GM12801 (cell line): ENCODE results near the gene TANGO2.

ENCODE experiments used
- TF ChIP-seq, protein P1 (sequence below): IDR thresholded peaks from one replicate; pipeline ENCODE4 v1.5.1; 2011; ENCODE audit warnings: control low read depth; ENCODE audit not compliant: insufficient read length; ENCODE audit errors: extremely low read depth

Gene TANGO2

DNA sequence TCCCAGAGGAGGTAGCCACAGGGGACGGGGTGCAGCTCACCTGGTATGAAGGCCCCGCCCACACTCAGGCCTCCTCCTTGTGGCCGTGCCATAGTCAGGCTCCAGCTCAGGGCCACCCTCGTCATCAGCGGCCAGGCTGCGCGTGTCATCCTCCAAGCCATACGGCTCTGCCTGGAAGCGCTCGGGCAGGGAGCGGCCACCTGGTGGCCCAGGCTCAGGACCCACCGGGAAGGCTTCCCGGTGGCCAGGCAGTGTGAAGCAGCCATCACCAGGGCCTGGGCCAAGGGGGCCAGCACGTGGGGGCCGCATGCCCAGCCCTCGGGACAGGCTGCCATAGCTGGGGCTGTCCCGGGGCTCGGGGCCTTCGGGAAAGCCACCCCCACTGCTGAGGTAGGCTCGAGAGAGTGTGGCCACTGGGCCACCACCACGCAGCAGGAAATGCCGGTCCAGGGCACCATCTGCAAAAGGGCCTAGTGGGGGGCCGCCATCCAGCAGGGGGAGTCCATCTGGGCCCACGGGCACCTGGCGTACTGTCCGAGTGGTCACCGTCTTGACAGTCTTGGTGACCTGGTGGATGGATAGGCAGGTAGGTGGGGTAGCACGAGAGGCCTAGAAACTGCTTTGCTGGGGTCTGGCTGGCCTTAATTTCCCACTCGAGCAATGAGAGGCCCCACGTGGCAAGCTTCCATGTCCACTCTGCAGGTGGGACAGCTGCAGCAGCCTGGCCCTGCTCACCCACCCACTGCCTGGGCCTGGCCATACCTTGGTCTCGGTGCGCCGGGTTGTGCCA, 39.5 kb upstream of the TANGO2 start:
- TF ChIP-seq, protein P1, sequence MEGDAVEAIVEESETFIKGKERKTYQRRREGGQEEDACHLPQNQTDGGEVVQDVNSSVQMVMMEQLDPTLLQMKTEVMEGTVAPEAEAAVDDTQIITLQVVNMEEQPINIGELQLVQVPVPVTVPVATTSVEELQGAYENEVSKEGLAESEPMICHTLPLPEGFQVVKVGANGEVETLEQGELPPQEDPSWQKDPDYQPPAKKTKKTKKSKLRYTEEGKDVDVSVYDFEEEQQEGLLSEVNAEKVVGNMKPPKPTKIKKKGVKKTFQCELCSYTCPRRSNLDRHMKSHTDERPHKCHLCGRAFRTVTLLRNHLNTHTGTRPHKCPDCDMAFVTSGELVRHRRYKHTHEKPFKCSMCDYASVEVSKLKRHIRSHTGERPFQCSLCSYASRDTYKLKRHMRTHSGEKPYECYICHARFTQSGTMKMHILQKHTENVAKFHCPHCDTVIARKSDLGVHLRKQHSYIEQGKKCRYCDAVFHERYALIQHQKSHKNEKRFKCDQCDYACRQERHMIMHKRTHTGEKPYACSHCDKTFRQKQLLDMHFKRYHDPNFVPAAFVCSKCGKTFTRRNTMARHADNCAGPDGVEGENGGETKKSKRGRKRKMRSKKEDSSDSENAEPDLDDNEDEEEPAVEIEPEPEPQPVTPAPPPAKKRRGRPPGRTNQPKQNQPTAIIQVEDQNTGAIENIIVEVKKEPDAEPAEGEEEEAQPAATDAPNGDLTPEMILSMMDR = no peak

DNA sequence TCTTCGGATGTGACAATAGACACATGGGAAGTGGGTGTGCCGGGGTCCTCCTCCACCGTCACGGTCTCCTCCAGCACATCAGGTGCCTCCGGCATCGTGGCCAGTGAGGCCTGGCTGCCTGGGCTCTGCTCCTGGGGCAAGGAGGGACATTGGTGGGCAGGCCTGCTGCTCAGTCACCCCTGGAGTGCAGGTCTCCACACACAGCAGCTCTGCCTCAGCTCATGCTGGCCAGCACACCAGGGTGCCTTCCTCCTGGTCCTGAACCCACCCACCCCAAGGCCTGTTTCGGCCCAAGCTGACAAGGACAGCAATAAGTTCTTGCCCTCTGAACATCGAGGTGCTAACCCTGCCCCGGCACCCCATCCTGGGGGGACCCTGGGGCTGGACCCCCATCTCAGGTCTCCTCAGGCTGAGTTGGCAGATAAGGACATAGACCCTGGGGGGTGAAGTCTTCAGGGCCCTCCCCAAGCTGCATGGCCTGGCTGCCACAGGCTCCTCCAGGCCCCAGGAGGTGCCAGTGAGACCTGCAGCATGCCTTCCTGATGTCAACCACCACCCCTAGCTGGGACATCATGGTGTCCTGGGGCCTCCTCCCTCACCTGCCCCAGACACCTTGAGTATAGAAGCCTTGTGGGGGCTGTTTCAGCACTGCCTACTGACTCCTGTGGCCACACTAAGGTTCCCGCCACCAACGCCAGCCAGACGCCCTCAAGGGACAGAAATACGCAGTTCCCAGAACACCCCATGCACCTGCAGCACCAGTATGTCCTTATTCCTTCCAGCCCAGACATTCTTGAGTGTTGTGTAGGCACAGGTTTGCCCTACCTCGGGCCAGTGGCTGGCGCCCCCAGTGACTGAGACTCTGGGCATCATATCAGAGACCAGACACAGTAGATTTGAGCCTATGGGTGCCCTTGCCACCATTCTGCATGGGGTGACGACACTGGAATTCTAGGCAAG, 38.7 kb upstream of the TANGO2 start:
- TF ChIP-seq, protein P1 = no peak

DNA sequence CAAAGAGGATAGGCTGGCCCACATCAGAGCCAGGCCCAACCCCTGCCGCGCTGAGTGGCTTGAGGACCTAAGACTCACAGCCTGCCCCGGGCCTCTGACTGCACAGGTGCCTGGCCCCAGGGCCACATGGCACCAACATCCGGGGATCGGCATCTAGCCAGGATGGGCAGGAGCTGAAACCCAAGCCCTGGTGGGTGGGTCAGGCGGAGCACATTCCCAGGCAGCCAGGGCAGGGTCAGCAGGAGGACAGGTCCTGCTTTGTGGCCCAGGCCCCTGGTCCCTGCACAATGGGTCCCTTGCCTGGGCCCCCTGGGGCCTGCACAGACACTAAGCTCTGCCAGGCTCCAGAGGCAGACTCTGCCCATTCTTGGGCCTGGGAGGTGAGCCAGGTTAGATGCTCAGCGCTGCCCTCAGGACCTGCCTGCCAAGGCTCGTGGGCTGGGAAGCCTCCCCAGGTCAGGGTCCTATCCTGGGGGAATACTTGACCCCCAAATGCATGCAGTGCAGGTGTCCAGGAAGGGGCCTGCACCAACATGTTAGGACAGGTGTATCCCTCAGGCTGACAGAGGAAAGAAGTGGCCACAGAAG, 37.8 kb upstream of the TANGO2 start:
- TF ChIP-seq, protein P1 = no peak

DNA sequence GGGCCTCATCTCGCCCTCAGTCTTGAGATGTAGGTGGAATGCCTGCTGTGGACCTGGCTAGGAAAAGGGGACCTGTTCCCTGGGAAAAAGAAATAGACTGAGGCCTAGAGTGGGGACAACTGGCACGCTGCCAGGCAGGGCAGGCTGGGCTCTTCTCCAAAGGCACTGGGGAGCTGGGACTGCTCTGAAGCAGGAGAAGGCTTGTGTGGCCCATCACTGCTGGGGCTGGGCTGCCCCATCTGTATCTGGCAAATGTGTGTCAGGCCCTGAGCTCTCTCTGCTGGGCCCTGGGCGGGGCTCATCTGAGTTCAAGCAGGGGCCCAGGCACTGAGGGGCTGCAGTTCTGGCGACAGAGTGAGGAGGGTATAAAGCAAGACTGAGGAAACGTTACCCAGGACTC, 37.2 kb upstream of the TANGO2 start:
- TF ChIP-seq, protein P1 = no peak

DNA sequence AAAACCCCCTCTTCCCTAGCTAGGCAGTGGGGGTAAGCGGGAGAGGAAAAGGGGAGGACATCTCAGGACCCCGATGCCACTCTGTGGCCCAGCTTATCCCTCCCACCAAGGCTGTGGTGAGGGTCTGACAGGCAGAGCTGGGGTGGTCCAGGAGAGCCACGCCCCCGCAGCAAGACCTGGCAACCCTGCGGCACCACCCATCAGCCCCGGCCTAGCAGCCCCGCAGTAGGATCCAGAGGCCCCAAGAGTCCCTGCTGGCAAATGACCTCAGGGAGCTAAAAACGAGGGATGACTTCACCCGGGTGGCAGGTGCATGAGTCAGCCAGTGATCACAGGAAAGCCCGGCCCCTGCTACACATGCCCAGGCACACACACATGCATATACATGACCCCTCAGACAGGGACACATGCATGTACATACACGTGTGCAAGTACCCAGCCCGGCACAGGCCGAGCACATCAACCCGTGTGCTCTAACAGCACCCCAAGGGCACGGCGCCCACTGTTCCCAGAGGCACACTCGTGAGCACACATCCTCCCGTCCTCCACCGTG, 36.6 kb upstream of the TANGO2 start:
- TF ChIP-seq, protein P1 = no peak

DNA sequence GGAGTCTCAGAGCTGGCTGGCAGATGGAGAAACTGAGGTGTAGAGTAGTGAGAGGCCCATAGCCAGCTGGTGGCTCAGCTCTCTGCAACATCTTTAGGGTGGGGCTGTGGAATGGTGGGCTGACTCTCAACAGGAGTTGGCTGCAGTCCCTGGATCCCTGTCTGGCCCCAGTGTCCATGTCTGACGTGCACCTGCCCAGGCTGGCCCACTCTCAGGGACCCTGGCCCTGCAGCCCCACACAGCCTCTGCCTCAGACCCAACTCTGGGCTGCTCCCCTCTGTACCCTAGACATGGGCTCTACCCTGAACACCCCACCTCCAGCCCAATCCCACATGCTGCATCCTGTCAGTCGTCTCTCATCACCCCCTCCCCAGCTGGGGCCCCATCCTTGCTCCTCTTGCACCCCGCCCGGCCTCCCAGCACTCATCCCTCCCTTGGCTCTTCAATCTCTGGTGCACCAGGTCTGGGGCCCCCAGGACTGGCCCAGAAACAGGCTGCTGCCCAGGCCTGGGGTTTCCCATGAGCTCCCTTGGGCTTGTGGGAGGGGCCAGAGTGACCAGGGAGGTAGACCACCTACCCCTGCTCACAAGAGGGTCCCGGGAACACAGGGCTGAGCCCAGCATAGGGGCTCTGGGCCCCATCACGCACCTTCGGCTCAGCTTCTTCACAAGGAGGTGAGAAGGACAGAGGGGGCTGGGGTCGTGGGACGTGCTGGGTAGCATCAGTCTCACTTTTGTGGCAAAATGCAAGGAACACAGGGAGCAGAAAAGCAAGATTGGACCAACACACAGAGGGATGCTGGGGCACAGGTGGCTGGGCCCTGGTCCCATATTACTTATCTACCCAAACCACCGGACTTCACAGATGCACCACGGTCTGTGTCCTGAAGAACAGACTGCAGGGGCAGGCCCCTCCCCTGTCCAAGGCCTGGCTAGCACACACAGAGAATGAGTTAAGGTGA, 35.8 kb upstream of the TANGO2 start:
- TF ChIP-seq, protein P1 = no peak
